LNCaP clone FGC (cell line): ENCODE results near the gene SUSD6.

ENCODE experiments used
- DNase-seq: peaks from one replicate; pipeline ENCODE4 v3.0.0-alpha.2; 2011; ENCODE audit warnings: low read depth
- H3K4me3 ChIP-seq: 2 replicates; pipeline ENCODE4 v1.5.1; 2011; ENCODE audit warnings: mild to moderate bottlenecking, low read depth, low read length, control low read depth
- CTCF ChIP-seq: IDR thresholded peaks from 2 replicates; pipeline ENCODE4 v1.5.1; 2012; ENCODE audit warnings: mild to moderate bottlenecking; ENCODE audit not compliant: control insufficient read depth, insufficient read depth; ENCODE audit errors: extremely low read depth

SUSD6 gene

GRCh38 chr14:69619012-69619411 lies 7.6 kb downstream of the SUSD6 start:
- no peak for TF ChIP-seq CTCF
- no peak for DNase-seq
- H3K4me3 ChIP-seq: no peak overlapping the region

GRCh38 chr14:69620211-69620611 lies 8.8 kb downstream of the SUSD6 start:
- TF ChIP-seq CTCF: no peak
- no peak overlapping the region for H3K4me3 ChIP-seq
- DNase-seq: no peak

GRCh38 chr14:69620981-69621380 lies 9.6 kb downstream of the SUSD6 start:
- H3K4me3 ChIP-seq: no peak overlapping the region

GRCh38 chr14:69624136-69624535 lies 12.7 kb downstream of the SUSD6 start:
- no peak overlapping the region for H3K4me3 ChIP-seq
- TF ChIP-seq CTCF: no peak
- no peak for DNase-seq

More at GRCh38 chr14:69620981-69621380, 9.6 kb downstream of the SUSD6 start:
- no peak for TF ChIP-seq CTCF
- DNase-seq: no peak

- no peak for TF ChIP-seq CTCF
- no peak for DNase-seq
- H3K4me3 ChIP-seq: no peak overlapping the region
These were observed 14.1 kb downstream of the SUSD6 start for GRCh38 chr14:69625299-69626131.

GRCh38 chr14:69626132-69626500 lies 14.7 kb downstream of the SUSD6 start:
- no peak for TF ChIP-seq CTCF
- H3K4me3 ChIP-seq: no peak overlapping the region
- DNase-seq: no peak
